ENCODE results near the gene SFI1.

DNA sequence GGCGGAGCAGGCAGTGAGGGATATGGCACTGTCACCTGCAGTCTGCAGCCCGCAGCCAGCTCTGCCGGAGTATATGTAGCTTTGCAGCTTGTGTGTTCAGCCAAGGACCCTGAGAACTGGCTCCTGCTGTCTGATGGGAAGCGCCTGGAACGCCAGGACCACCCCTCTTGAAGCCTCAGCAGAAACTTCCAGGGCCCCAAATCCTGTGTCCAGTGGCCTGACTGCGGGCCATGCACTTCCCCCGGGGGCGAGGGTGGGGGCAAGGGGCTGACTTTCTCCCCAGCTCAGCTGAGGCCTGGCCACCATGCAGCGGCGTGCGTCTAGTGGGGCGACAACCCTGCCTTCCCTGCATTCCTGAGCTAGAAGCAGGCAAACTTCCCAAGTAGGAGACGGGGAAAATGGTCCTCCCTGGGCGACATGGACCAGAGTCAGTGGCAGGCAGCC is 133.4 kb downstream of the SFI1 start:
- TF ChIP-seq, protein P1, sequence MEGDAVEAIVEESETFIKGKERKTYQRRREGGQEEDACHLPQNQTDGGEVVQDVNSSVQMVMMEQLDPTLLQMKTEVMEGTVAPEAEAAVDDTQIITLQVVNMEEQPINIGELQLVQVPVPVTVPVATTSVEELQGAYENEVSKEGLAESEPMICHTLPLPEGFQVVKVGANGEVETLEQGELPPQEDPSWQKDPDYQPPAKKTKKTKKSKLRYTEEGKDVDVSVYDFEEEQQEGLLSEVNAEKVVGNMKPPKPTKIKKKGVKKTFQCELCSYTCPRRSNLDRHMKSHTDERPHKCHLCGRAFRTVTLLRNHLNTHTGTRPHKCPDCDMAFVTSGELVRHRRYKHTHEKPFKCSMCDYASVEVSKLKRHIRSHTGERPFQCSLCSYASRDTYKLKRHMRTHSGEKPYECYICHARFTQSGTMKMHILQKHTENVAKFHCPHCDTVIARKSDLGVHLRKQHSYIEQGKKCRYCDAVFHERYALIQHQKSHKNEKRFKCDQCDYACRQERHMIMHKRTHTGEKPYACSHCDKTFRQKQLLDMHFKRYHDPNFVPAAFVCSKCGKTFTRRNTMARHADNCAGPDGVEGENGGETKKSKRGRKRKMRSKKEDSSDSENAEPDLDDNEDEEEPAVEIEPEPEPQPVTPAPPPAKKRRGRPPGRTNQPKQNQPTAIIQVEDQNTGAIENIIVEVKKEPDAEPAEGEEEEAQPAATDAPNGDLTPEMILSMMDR (conservative IDR thresholded peaks at IDR 0.05), result no peak; the same call in 1 of the 2 replicates
- TF ChIP-seq ZFX (IDR thresholded peaks at IDR 0.05), result no peak

Measured in C4-2B (cell line).